ENCODE results near the gene HRH1. TPM values are rescaled to one million over a fixed set of nuclear protein-coding genes. Genes with fewer than 3 reads are reported as not detected.

Gene HRH1
- total RNA-seq, 1 experiment from 2014 or later: 9.0 TPM

Other genes starting within 250 kb of the HRH1 start
- 0.11 TPM in 1 of 2 replicates, not detected in the other for gene SLC6A1, start 161.7 kb upstream of the HRH1 start, total RNA-seq (2014; rRNA removed; shearing (Covaris generic))
- 47.9 and 51.6 TPM in 2 replicates for gene ATG7, start 117.9 kb downstream of the HRH1 start, total RNA-seq (2014; rRNA removed; shearing (Covaris generic))

All from Daoy (cell line).